IMR-90 (cell line): ENCODE data around the gene UBQLN1. TPM values are rescaled to one million over a fixed set of nuclear protein-coding genes. Genes with fewer than 3 reads are reported as not detected.

Source experiments
- ATAC-seq: fragments of 200-7000 bp; cut with Tn5 transposase; 2 replicates; pipeline ENCODE4 v1.9.1; 2020; ENCODE audit warnings: low read depth, mild to moderate bottlenecking, moderate library complexity
- BruUV-seq: library from RNA; stranded (reverse); fragments of 400-500 nt; replicated peaks from 2 replicates; lab custom pipeline; 2021; lab: Mats Ljungman, UMichigan
- CTCF ChIA-PET: fragments of 300-600 bp; formaldehyde crosslinking; extraction: SDS; loops from one replicate; lab custom pipeline; 2021; ENCODE audit warnings: antibody characterized with exemption; lab: Yijun Ruan, JAX
- POLR2A ChIA-PET: fragments of 300-600 bp; sonication (Branson Sonifier 250); formaldehyde crosslinking; loops from one replicate; lab custom pipeline; 2022; ENCODE audit warnings: antibody characterized with exemption; ENCODE audit not compliant: unreplicated experiment; lab: Charles Lee
- DNase-seq: peaks from one replicate; pipeline ENCODE4 v3.0.0; 2013
- H2AFZ ChIP-seq: replicated peaks from 2 replicates; pipeline ENCODE3; 2013; ENCODE audit warnings: low read length, mild to moderate bottlenecking; ENCODE audit not compliant: poor library complexity
- H2AK5ac ChIP-seq: 2 replicates; pipeline ENCODE4 v1.6.1; 2013; ENCODE audit warnings: low read depth, low read length, inconsistent platforms
- H2AK9ac ChIP-seq: replicated peaks from 2 replicates; pipeline ENCODE3; 2013; ENCODE audit warnings: mild to moderate bottlenecking, low read depth, low read length, moderate library complexity; ENCODE audit not compliant: poor library complexity
- H2BK120ac ChIP-seq: 2 replicates; pipeline ENCODE4 v1.6.1; 2013; ENCODE audit warnings: low read depth, low read length, inconsistent platforms
- H2BK15ac ChIP-seq: 3 replicates; pipeline ENCODE4 v1.6.1; 2013; ENCODE audit warnings: low read depth, low read length, inconsistent platforms
- H2BK20ac ChIP-seq: 2 replicates; pipeline ENCODE4 v1.6.1; 2013; ENCODE audit warnings: low read depth, mild to moderate bottlenecking, inconsistent platforms, low read length, moderate library complexity
- H2BK5ac ChIP-seq: 2 replicates; pipeline ENCODE4 v1.6.1; 2013; ENCODE audit warnings: mild to moderate bottlenecking, low read depth, low read length, inconsistent platforms; ENCODE audit not compliant: poor library complexity, severe bottlenecking
- H3K14ac ChIP-seq: replicated peaks from 2 replicates; pipeline ENCODE4 v1.6.1; 2013; ENCODE audit warnings: low read depth, low read length, inconsistent platforms
- H3K18ac ChIP-seq: 2 replicates; pipeline ENCODE4 v1.6.1; 2013; ENCODE audit warnings: low read depth, low read length, control low read depth
- H3K23ac ChIP-seq: 2 replicates; pipeline ENCODE4 v1.6.1; 2013; ENCODE audit warnings: low read depth, low read length, inconsistent platforms
- H3K27ac ChIP-seq: 2 replicates; pipeline ENCODE4 v1.5.1; 2013; ENCODE audit warnings: mild to moderate bottlenecking, control low read depth, low read length; ENCODE audit not compliant: insufficient read depth
- H3K27me3 ChIP-seq: 2 replicates; pipeline ENCODE4 v1.6.1; 2013; ENCODE audit warnings: low read length; ENCODE audit not compliant: control insufficient read depth, insufficient read depth
- H3K36me3 ChIP-seq: 2 replicates; pipeline ENCODE4 v1.6.1; 2013; ENCODE audit warnings: low read length, mixed read lengths; ENCODE audit not compliant: control insufficient read depth, insufficient read depth
- H3K4ac ChIP-seq: 2 replicates; pipeline ENCODE4 v1.6.1; 2013; ENCODE audit warnings: low read depth, low read length, inconsistent platforms
- H3K4me1 ChIP-seq: 2 replicates; pipeline ENCODE4 v1.6.1; 2013; ENCODE audit warnings: low read length, mixed read lengths; ENCODE audit not compliant: control insufficient read depth, insufficient read depth
- H3K4me2 ChIP-seq: 2 replicates; pipeline ENCODE4 v1.6.1; 2013; ENCODE audit warnings: low read depth, mild to moderate bottlenecking, control low read depth, low read length, moderate library complexity
- H3K4me3 ChIP-seq: 2 replicates; pipeline ENCODE4 v1.5.1; 2013; ENCODE audit warnings: low read depth, mild to moderate bottlenecking, control low read depth, low read length, moderate library complexity; ENCODE audit not compliant: insufficient read depth
- H3K56ac ChIP-seq: 2 replicates; pipeline ENCODE4 v1.6.1; 2013; ENCODE audit warnings: low read length, inconsistent platforms; ENCODE audit not compliant: insufficient read depth; ENCODE audit errors: extremely low read depth
- H3K79me1 ChIP-seq, 2 experiments: 2 replicates each; pipeline ENCODE4 v1.6.1; 2013; ENCODE audit warnings: low read length in 2 of 2, inconsistent platforms in 1 of 2, low read depth in 1 of 2
- H3K9ac ChIP-seq: 2 replicates; pipeline ENCODE4 v1.6.1; 2013; ENCODE audit warnings: low read depth, low read length, control low read depth
- H3K9me1 ChIP-seq: 2 replicates; pipeline ENCODE4 v1.6.1; 2013; ENCODE audit warnings: low read length, inconsistent platforms; ENCODE audit not compliant: insufficient read depth
- H3K9me3 ChIP-seq: 2 replicates; pipeline ENCODE4 v1.6.1; 2013; ENCODE audit warnings: low read length; ENCODE audit not compliant: control insufficient read depth, insufficient read depth
- H4K20me1 ChIP-seq: 2 replicates; pipeline ENCODE4 v1.6.1; 2013; ENCODE audit warnings: low read length, inconsistent platforms; ENCODE audit not compliant: insufficient read depth
- H4K5ac ChIP-seq: 2 replicates; pipeline ENCODE4 v1.6.1; 2013; ENCODE audit warnings: mild to moderate bottlenecking, low read depth, low read length, control low read depth
- H4K8ac ChIP-seq, 2 experiments: 2 replicates each; pipeline ENCODE4 v1.6.1; 2013; ENCODE audit warnings: low read depth in 2 of 2, low read length in 2 of 2, control low read depth in 1 of 2, inconsistent platforms in 1 of 2
- H4K91ac ChIP-seq: 2 replicates; pipeline ENCODE4 v1.6.1; 2013; ENCODE audit warnings: low read depth, low read length, inconsistent platforms; ENCODE audit not compliant: insufficient read depth
- BHLHE40 ChIP-seq: fragments of 150-350 bp; IDR thresholded peaks from 2 replicates; pipeline ENCODE4 v1.6.1; 2016; ENCODE audit warnings: mild to moderate bottlenecking, low read depth, low read length
- CEBPB ChIP-seq: IDR thresholded peaks from 2 replicates; pipeline ENCODE4 v1.6.1; 2012; ENCODE audit warnings: low read depth, low read length, improper control_type of control experiment
- CHD1 ChIP-seq: IDR thresholded peaks from 2 replicates; pipeline ENCODE4 v1.6.1; 2012; ENCODE audit warnings: low read depth, low read length, improper control_type of control experiment
- FOS ChIP-seq: fragments of 150-350 bp; IDR thresholded peaks from 2 replicates; pipeline ENCODE4 v1.6.1; 2016; ENCODE audit warnings: low read depth, low read length
- MAFK ChIP-seq: IDR thresholded peaks from 2 replicates; pipeline ENCODE4 v1.6.1; 2012; ENCODE audit warnings: low read depth, low read length, improper control_type of control experiment
- MAZ ChIP-seq: IDR thresholded peaks from 2 replicates; pipeline ENCODE4 v1.6.1; 2012; ENCODE audit warnings: low read depth, mild to moderate bottlenecking, low read length, improper control_type of control experiment, moderate library complexity, borderline replicate concordance
- MXI1 ChIP-seq: IDR thresholded peaks from 2 replicates; pipeline ENCODE4 v1.6.1; 2012; ENCODE audit warnings: low read depth, mild to moderate bottlenecking, low read length, moderate library complexity, borderline replicate concordance
- NFE2L2 ChIP-seq: fragments of 150-350 bp; IDR thresholded peaks from 2 replicates; pipeline ENCODE4 v1.6.1; 2016; ENCODE audit warnings: low read depth, mild to moderate bottlenecking, low read length
- POLR2A ChIP-seq: IDR thresholded peaks from 2 replicates; pipeline ENCODE4 v1.6.1; 2012; ENCODE audit warnings: mild to moderate bottlenecking, low read depth, low read length
- RAD21 ChIP-seq: IDR thresholded peaks from 2 replicates; pipeline ENCODE4 v1.6.1; 2012; ENCODE audit warnings: low read length, improper control_type of control experiment
- RCOR1 ChIP-seq: IDR thresholded peaks from 2 replicates; pipeline ENCODE4 v1.6.1; 2012; ENCODE audit warnings: mild to moderate bottlenecking, low read length, improper control_type of control experiment; ENCODE audit not compliant: insufficient replicate concordance
- RFX5 ChIP-seq: IDR thresholded peaks from 2 replicates; pipeline ENCODE4 v1.8.0; 2012; ENCODE audit warnings: low read depth, mild to moderate bottlenecking, low read length, moderate library complexity
- SMC3 ChIP-seq: fragments of 150-350 bp; IDR thresholded peaks from 2 replicates; pipeline ENCODE4 v1.6.1; 2016; ENCODE audit warnings: low read depth, mild to moderate bottlenecking, antibody characterized with exemption, low read length, moderate library complexity
- WGBS, 2 experiments: methylation state at CpG; one replicate each; pipeline versions ENCODE4 v1.1.5 to v1.1.7; 2013; ENCODE audit warnings: missing lambda C conversion rate in 2 of 2; ENCODE audit not compliant: insufficient read length in 1 of 2; ENCODE audit errors: extremely low coverage in 2 of 2; 5-methylcytosine and 5-hydroxymethylcytosine counted together
- dilution Hi-C: fragments of 300-500 bp; cut with HindIII; formaldehyde crosslinking; loops from one replicate; pipeline ENCODE4 v1.14.3; 2018; ENCODE audit warnings: low sequenced_read_pairs; ENCODE audit not compliant: unreplicated experiment
- in situ Hi-C: fragments of 300-500 bp; cut with MboI; formaldehyde crosslinking; loops from 3 replicates; pipeline ENCODE4 v1.14.3; 2019; ENCODE audit warnings: low sequenced_read_pairs, inconsistent platforms, mixed read lengths
- intact Hi-C: fragments of 100-400 bp; cut with micrococcal nuclease; formaldehyde crosslinking; loops from 2 replicates; pipeline ENCODE4 v1.10.0; 2022
- polyA plus RNA-seq, 3 experiments: library from polyadenylated mRNA; depleted of rRNA; stranded (reverse); fragments of >200 nt; gene quantifications; 2 replicates each; pipeline ENCODE4 v1.2.3, GENCODE V29; 2012; ENCODE audit warnings: low replicate concordance in 1 of 3
- total RNA-seq: library from RNA; depleted of rRNA; stranded (reverse); fragments of >200 nt; gene quantifications from 2 replicates; pipeline ENCODE4 v1.2.3, GENCODE V29; 2012
- TF ChIP-seq, protein P1 (sequence below): conservative IDR thresholded peaks from 2 replicates; pipeline ENCODE4 v1.5.1; 2012; ENCODE audit warnings: mild to moderate bottlenecking, low read depth, low read length, improper control_type of control experiment
- TF ChIP-seq, protein P2 (sequence below): fragments of 150-350 bp; IDR thresholded peaks from 2 replicates; pipeline ENCODE4 v1.6.1; 2017; ENCODE audit warnings: mild to moderate bottlenecking, antibody characterized with exemption, low read length, low read depth
- TF ChIP-seq, protein P3 (sequence below): fragments of 150-350 bp; IDR thresholded peaks from 2 replicates; pipeline ENCODE4 v1.6.1; 2016; ENCODE audit warnings: low read depth, mild to moderate bottlenecking, low read length, moderate library complexity, borderline replicate concordance

Gene UBQLN1
- total and polyA plus RNA-seq, 2 of the 4 experiments (the other 2 are of a cell fraction), result 74.3 to 164 TPM

DNA sequence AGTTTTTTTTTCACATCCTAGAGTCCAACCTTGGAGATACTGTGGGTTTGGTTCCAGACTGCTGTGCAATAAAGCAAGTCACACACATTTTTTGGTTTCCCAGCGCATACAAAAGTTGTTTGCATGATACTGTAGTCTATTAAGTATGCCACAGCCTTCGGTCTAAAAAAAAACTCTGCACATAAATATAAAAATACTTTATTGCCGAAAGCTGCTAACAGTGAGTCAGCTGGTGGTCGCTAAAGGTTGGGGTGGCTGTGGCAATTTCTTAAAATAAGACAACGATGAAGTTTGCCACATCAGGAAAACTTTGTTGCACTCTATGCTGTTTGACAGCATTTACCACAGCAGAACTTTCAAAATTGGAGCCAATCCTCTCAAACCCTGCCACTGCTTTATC is 37.4 kb downstream of the UBQLN1 start:
- no peak overlapping the region for H2BK120ac ChIP-seq
- H2AK5ac ChIP-seq, result no peak overlapping the region
- no peak overlapping the region for H3K4me2 ChIP-seq
- no peak overlapping the region for H4K5ac ChIP-seq
- H3K27me3 ChIP-seq, result no peaks in the 10 kb centered on the region
- H2BK20ac ChIP-seq, result no peak overlapping the region
- DNase-seq (no peak), ATAC-seq (no peak)
- TF ChIP-seq MXI1 (no peak), CHD1 (no peak), MAFK (no peak), RAD21 (no peak), MAZ (no peak), FOS (no peak), RFX5 (no peak), POLR2A (no peak), BHLHE40 (no peak), SMC3 (no peak), CEBPB (no peak), RCOR1 (no peak), NFE2L2 (no peak)
- TF ChIP-seq, protein P1, sequence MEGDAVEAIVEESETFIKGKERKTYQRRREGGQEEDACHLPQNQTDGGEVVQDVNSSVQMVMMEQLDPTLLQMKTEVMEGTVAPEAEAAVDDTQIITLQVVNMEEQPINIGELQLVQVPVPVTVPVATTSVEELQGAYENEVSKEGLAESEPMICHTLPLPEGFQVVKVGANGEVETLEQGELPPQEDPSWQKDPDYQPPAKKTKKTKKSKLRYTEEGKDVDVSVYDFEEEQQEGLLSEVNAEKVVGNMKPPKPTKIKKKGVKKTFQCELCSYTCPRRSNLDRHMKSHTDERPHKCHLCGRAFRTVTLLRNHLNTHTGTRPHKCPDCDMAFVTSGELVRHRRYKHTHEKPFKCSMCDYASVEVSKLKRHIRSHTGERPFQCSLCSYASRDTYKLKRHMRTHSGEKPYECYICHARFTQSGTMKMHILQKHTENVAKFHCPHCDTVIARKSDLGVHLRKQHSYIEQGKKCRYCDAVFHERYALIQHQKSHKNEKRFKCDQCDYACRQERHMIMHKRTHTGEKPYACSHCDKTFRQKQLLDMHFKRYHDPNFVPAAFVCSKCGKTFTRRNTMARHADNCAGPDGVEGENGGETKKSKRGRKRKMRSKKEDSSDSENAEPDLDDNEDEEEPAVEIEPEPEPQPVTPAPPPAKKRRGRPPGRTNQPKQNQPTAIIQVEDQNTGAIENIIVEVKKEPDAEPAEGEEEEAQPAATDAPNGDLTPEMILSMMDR, result no peak
- TF ChIP-seq, protein P2, sequence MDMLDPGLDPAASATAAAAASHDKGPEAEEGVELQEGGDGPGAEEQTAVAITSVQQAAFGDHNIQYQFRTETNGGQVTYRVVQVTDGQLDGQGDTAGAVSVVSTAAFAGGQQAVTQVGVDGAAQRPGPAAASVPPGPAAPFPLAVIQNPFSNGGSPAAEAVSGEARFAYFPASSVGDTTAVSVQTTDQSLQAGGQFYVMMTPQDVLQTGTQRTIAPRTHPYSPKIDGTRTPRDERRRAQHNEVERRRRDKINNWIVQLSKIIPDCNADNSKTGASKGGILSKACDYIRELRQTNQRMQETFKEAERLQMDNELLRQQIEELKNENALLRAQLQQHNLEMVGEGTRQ, result no peak
- TF ChIP-seq, protein P3, sequence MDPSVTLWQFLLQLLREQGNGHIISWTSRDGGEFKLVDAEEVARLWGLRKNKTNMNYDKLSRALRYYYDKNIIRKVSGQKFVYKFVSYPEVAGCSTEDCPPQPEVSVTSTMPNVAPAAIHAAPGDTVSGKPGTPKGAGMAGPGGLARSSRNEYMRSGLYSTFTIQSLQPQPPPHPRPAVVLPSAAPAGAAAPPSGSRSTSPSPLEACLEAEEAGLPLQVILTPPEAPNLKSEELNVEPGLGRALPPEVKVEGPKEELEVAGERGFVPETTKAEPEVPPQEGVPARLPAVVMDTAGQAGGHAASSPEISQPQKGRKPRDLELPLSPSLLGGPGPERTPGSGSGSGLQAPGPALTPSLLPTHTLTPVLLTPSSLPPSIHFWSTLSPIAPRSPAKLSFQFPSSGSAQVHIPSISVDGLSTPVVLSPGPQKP, result no peak
- H3K36me3 ChIP-seq, result peaks cover 13% of the 10 kb centered on the region
- WGBS, 2 experiments, result no CpG with 5 or more reads among the region's 5 CpGs
- in situ Hi-C loops, result no loop called here
- dilution Hi-C loops, result no loop called here
- intact Hi-C loops, result no loop called here
- H2BK15ac ChIP-seq, result no peak overlapping the region
- peaks cover 4% of the 10 kb centered on the region; the same call in 1 of the 2 replicates for H3K9me1 ChIP-seq
- CTCF ChIA-PET, result no interaction called here
- POLR2A ChIA-PET, result no interaction called here
- no peak overlapping the region for H2AK9ac ChIP-seq
- no peak overlapping the region for H3K23ac ChIP-seq
- H3K56ac ChIP-seq, result no peak overlapping the region
- H3K14ac ChIP-seq, result no peak overlapping the region
- no peak overlapping the region for H3K18ac ChIP-seq
- H3K9ac ChIP-seq, result no peak overlapping the region
- H3K4me3 ChIP-seq, result no peak overlapping the region
- H3K4ac ChIP-seq, result no peak overlapping the region
- H3K9me3 ChIP-seq, result no peaks in the 10 kb centered on the region
- H3K4me1 ChIP-seq, result no peaks in the 10 kb centered on the region; the same call in none of the 2 replicates
- BruUV-seq, result no TSS peak
- peaks cover 22% of the 10 kb centered on the region for H4K20me1 ChIP-seq
- H4K8ac ChIP-seq, result no peak overlapping the region; a peak in 1 of 4 replicates
- H2AFZ ChIP-seq, result no peak overlapping the region
- H4K91ac ChIP-seq, result no peak overlapping the region
- no peak overlapping the region for H2BK5ac ChIP-seq
- H3K79me1 ChIP-seq, result peaks cover 37 to 49% of the 10 kb centered on the region in 2 experiments
- H3K27ac ChIP-seq, result no peak overlapping the region
